Measurements from ENCODE around the gene B4GALNT4.
"Not testable (repeated sequence)": the region's sequence is repeated elsewhere in the genome, so short reads cannot be mapped to it uniquely, and the experiment has no call there.

B4GALNT4 gene

DNA sequence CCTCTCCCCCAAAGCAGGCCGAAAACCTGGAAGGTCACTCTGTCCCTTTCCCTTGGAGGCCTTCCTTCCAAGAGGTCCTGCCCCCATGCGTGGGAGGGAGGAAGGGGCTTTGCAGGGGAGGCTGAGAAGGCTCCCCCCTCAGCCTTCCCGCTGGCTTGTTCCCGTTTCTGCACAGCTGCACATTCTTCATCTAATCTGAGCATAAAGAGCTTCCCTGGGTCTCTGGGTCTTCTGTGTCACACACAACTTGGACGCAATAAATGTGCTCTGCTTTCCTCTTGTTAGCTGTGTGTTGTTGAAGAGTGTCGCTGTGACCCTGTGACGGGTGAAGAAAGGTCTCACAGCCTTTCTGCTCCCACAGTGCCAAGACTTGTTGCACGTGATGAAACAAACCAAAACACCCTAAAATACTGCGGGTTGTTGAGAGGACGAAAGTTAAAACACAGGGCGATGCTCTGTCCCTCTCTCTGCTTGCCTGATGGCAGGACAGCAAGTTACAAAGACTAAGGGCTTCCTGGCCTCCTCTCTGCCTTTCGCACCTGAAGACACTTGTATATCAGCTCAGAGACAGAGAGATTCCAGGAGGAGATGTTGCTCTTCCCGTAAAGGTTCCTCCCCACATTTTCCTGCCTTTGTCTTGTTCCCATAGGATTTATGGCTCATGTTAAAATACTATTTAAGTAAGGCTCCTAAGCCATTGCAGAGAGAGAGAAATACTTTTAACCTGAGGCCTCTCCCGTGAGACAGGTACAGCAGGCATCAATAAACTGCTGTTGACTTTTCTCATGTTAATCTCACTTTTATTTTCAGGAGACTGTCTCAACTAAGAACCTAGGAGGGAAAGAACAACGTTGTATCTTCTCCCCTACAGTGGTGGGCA lies 33.3 kb upstream of the B4GALNT4 start:
- DNase-seq = no peak

- no peak for DNase-seq
Observed at GRCh38 chr11:336659-337198, 32.6 kb upstream of the B4GALNT4 start.

GRCh38 chr11:337711-338110 lies 31.6 kb upstream of the B4GALNT4 start:
- no peak for DNase-seq

GRCh38 chr11:339963-340362 lies 29.3 kb upstream of the B4GALNT4 start:
- DNase-seq = no peak

DNA sequence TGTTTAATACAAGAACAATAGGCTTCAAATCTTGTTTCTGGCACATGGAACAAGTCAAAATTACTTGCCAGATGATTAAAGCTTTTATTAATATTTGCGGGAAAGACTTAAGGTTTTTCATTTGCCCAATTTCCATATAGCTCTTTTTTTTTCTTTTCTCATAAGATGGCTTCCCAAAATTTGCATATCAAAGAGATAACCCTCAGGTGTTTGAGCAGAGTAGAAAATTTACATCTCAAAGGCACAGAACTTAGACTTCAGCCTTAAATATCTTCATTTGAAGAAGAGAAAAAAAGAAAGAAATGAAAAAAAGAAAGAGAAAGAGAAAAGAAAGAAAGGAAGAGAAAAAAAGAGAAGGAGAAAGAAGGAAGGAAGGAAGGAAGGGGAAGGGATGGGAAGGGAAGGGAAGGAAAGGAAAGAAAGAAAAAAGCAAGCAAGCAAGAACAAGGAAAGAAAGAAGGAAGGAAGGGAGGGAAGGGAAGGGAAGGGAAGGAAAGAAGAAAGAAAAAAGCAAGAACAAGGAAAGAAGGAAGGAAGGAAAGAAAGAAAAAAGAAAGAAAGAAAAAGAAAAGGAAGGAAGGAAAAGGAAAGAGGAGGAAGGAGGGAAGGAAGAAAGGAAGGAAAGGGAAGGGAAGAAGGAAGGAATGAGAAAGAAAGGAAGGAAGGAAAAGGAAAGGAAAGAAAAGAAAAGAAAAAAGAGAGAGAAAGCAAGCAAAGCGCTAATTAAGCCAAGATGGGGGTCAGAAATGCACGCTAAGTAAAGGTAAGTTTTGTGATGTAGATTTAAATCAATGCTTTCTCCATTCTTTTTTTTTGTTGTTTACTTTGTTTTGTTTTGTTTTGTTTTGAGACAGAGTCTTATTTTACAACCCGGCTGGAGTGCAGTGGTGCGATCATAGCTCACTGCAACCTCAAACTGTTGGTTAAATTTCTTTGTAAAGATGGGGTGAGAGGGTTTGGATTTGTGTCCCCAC lies 28.5 kb upstream of the B4GALNT4 start:
- no peak for DNase-seq

GRCh38 chr11:342328-342727 lies 27.0 kb upstream of the B4GALNT4 start:
- DNase-seq = no peak

DNA sequence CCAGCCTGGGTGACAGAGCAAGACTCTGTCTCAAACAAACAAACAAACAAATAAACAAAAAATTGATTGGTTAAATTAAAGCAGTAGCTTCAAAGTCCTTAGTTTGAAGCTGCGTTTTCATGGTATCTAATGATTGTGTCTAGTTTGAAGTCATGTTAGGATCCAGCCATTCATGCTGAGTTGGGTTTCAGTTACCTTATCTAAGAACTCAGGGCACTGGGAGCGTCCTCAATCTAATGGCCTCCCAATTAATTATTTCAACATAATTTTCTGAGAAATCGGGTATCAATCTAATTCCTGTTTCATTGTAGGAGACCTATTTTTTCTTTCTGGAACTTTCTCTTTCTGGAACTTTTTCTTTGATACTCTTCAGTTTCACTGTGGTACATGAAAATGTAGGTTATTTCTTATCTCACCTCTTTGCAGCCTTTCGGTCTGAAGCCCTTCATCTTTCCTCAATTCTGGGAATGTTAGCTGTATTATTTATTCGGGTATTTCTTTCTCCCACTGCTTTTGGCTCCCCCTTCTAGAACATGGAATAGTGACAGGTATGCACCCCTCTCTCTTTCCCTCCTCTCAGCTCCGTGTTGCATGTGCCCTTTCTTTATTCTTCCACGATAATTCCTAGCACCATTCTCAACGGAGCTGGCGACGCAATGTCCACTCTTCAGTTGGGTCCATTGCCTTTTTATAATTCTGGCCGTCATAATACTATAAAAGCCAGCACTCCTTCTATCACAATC lies 24.3 kb upstream of the B4GALNT4 start:
- DNase-seq = no peak

- DNase-seq = no peak
Observed at GRCh38 chr11:346529-346928, 22.8 kb upstream of the B4GALNT4 start.

- DNase-seq = not testable (repeated sequence)
Observed at GRCh38 chr11:349270-349954, 19.9 kb upstream of the B4GALNT4 start.

GRCh38 chr11:350033-350722 lies 19.1 kb upstream of the B4GALNT4 start:
- DNase-seq = not testable (repeated sequence)

GRCh38 chr11:350723-351255 lies 18.5 kb upstream of the B4GALNT4 start:
- no peak for DNase-seq

DNA sequence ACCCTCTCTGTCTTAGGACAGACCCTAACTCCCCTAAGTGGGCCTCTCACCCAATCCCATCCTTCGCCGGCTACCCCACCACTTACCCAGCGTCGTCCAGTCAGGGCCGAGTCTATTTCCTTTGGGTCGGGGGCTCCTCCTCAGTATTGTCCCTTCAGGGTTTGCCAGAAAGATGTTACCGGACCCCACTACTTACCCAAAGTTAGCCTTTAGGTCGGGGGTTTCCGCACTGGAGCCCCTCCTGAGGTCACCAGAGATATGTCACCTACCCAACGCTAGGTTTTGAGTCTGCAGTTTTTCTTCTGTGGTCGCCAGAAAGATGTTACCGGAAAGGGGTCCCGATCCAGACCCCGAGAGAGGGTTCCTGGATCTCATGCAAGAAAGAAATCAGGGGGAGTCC lies 17.9 kb upstream of the B4GALNT4 start:
- no peak for DNase-seq

GRCh38 chr11:352456-353031 lies 16.8 kb upstream of the B4GALNT4 start:
- DNase-seq = no peak

- DNase-seq = no peak
Observed at GRCh38 chr11:353179-353873, 16.0 kb upstream of the B4GALNT4 start.

- peak; percentile 34 for DNase-seq
Observed at GRCh38 chr11:355581-356458, 13.5 kb upstream of the B4GALNT4 start.

- DNase-seq = no peak
Observed at GRCh38 chr11:356610-357009, 12.7 kb upstream of the B4GALNT4 start.

DNA sequence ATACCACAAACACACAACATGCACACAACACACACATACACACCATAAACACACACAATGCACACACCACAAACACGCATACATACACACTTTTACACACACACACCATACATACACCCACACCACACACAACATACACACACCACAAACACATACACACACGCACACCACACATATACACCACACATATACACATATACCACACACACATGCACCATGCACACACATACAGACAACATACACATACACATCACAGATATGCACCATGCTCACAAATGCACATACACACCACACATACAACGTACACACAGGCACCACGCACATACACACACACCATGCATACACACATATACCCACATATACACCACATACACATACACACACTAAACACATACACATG lies 11.7 kb upstream of the B4GALNT4 start:
- no peak for DNase-seq

DNA sequence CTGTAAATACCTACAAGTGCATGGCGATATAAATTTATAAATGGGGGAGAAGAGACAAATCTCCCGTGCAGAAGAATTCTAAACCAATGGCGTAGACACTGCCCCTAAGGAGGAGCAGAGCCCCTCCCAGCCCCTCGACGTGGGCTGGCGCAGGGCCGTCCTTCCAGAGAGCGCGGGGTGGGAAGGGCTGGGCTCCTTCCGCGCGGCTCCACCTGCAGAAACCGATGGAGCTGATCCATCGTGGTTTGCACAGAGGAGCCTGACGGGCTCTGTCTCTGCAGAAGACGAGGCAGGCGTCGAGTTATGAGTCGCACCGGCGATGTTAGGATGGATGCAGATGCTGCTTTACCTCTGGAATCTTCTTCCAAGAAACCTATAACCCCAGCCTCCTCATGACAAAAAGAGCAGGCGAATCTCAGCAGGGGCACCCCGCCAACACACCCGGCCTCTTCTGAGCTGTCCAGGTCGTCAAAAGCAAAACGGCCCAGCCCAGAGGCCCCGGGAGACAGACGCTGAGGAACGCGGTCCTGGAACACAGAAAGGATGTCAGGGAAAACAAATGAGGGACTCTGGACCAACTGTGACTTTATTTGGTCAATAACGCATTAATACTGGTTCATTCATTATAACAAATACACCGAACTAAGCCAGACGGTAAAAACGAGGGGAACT lies 11.0 kb upstream of the B4GALNT4 start:
- no peak for DNase-seq

Measured in COR-L47 (cell line).